Astrocyte of the cerebellum (primary cell): ENCODE measurements around the gene MLANA.

Experiments used
- DNase-seq: peaks from one replicate; pipeline ENCODE4 v3.0.0-alpha.2; 2011; ENCODE audit warnings: low read depth
- H3K4me3 ChIP-seq: 2 replicates; pipeline ENCODE4 v1.5.1; 2011; ENCODE audit warnings: mild to moderate bottlenecking, low read depth, low read length, moderate library complexity
- CTCF ChIP-seq: IDR thresholded peaks from 2 replicates; pipeline ENCODE4 v1.5.1; 2012; ENCODE audit warnings: low read length, low read depth, moderate library complexity, mild to moderate bottlenecking; ENCODE audit errors: missing control alignments
- in situ Hi-C: cut with HindIII; loops from 2 replicates; pipeline ENCODE4 v1.10.0; 2017; ENCODE audit warnings: low sequenced_read_pairs

The MLANA gene

GRCh38 chr9:5895782-5896181 is 5.1 kb downstream of the MLANA start:
- in situ Hi-C loops: no loop called here

DNA sequence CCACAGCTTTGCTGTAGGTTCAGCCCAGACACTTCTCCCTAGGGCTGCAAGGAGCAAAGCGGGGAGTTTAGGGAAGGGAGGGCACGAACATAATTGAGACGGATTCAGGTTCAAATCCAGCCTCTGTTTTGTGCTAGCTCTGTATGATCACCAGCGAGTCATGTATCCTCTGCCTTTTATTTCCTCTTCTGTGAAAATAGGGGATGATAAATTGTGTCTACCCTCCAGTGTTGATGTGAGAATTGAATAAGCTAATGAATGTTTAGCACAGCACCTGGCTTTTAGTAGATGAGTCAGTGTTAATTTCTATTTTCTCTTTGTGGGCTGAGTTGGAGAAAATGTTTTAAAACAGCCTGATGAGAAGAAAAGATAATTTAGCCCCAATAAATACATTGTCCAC is 6.2 kb downstream of the MLANA start:
- no peak for DNase-seq
- H3K4me3 ChIP-seq: no peak overlapping the region
- in situ Hi-C loops: no loop called here
- TF ChIP-seq CTCF: no peak

More at GRCh38 chr9:5895782-5896181, 5.1 kb downstream of the MLANA start:
- TF ChIP-seq CTCF: no peak
- no peak overlapping the region for H3K4me3 ChIP-seq
- DNase-seq: no peak

DNA sequence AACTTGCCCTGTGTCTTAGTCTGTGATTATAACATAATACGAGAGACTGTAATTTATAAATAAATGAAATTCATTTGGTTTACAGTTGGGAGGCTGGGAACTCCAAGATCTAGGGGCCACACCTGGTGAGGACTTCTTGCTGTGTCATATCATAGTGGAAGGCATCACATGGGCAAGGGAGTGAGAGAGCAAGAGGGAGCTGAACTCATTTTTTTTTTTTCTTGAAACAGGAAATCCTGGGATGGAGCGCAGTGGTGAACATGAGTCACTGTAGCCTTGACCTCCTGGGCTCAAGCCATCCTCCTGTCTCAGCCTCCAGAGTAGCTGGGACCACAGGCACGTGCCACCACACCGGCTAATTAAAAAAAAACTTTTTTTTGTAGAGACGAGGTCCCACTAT is 7.2 kb downstream of the MLANA start:
- in situ Hi-C loops: no loop called here
- DNase-seq: no peak
- no peak for TF ChIP-seq CTCF
- no peak overlapping the region for H3K4me3 ChIP-seq

DNA sequence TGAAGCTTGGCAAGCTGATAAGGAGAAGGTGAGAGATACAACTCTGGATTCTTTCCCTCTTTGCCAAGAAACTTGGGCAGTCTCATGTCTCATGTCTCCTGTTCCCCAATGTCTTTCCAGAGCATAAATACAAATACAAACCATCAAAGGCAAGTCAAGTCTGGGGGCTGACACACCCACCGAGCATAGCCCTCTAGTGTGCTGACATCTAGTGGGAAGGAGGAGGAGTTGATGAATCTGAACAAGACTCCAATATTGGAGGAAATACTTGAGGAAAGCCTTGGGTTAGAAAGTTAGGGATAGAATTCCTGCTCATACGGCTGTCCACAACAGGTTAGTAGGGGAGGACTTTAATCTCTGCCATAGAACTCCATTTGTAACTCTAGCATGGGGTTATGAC is 8.6 kb downstream of the MLANA start:
- in situ Hi-C loops: no loop called here
- no peak for TF ChIP-seq CTCF
- no peak for DNase-seq
- no peak overlapping the region for H3K4me3 ChIP-seq

DNA sequence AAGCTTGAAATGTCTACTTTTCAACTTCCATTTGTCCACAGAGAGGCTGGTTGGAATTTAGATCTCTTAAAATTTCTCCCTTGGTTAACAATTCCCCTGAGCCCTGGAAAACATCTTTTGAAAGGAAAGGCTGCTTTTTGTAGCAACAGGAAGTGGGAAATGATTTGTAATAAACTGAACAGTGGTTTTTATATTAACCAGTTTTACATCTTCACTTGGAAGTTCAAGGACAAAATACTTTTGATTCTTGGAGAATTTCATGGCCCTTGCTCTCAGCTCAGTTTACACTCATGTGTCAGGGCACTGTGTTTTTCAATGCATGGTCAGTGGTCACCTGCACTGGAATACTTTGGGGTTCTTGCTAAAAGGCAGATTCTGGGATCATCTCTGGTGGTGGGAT is 9.9 kb downstream of the MLANA start:
- no peak overlapping the region for H3K4me3 ChIP-seq
- in situ Hi-C loops: no loop called here
- TF ChIP-seq CTCF: no peak
- DNase-seq: no peak

DNA sequence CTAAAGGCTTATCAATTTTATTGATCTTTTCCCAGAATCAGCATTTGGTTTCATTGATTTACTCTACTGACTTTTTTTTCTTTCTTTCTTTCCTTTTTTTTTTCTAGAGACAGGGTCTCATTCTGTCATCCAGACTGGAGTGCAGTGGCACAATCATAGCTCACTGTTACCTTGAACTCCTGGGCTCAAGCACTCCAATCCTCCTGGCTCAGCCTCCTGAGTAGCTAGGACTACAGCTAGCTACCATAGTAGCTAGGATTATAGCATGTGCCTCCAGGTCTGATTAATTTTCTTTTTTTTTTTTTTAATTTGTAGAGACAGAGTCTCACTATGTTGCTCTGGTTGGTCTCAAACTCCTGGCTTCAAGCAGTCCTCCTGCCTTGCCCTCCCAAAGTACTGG is 11.7 kb downstream of the MLANA start:
- DNase-seq: no peak
- no peak for TF ChIP-seq CTCF
- in situ Hi-C loops: no loop called here
- H3K4me3 ChIP-seq: no peak overlapping the region

GRCh38 chr9:5908918-5909317 is 18.2 kb downstream of the MLANA start:
- no peak for TF ChIP-seq CTCF
- DNase-seq: no peak
- in situ Hi-C loops: no loop called here

More at GRCh38 chr9:5908918-5909317, 18.2 kb downstream of the MLANA start:
- no peak overlapping the region for H3K4me3 ChIP-seq
